HepG2 (cell line): ENCODE data around the gene SPAG9.

Experiments used
- CHD2 ChIP-seq: IDR thresholded peaks from 2 replicates; pipeline ENCODE4 v1.6.1; 2011; ENCODE audit warnings: low read depth, low read length, improper control_type of control experiment
- CTCF ChIP-seq: sonication (generic); formaldehyde crosslinking; IDR thresholded peaks from 2 replicates; pipeline ENCODE4 v1.5.0; 2020; ENCODE audit warnings: mild to moderate bottlenecking, missing genetic modification reagents, moderate library complexity
- GABPA ChIP-seq, 2 experiments: IDR thresholded peaks; 2 replicates each; pipeline ENCODE4 v1.6.1; 2011 to 2016; ENCODE audit warnings: low read depth in 2 of 2, low read length in 1 of 2, missing biosample characterization in 1 of 2, missing genetic modification characterization in 1 of 2
- HNF4A ChIP-seq: sonication (generic); formaldehyde crosslinking; IDR thresholded peaks from 2 replicates; pipeline ENCODE4 v1.4.0; 2020; ENCODE audit warnings: missing genetic modification reagents
- HOXA7 ChIP-seq: sonication (generic); formaldehyde crosslinking; IDR thresholded peaks from 2 replicates; pipeline ENCODE4 v1.8.1; 2022; ENCODE audit warnings: mild to moderate bottlenecking, missing genetic modification reagents, moderate library complexity
- NCOA1 ChIP-seq: sonication (generic); formaldehyde crosslinking; IDR thresholded peaks from 2 replicates; pipeline ENCODE4 v1.9.0; 2021; ENCODE audit warnings: missing genetic modification reagents
- NKX3-1 ChIP-seq: sonication (generic); formaldehyde crosslinking; IDR thresholded peaks from 2 replicates; pipeline ENCODE4 v1.5.0; 2020; ENCODE audit warnings: missing genetic modification reagents
- PCBP2 ChIP-seq: fragments of 200-400 bp; formaldehyde crosslinking; optimal IDR thresholded peaks from 2 replicates; pipeline ENCODE3; 2018; ENCODE audit warnings: low read length, low read depth; ENCODE audit not compliant: poor library complexity, severe bottlenecking
- SIN3A ChIP-seq: IDR thresholded peaks from 2 replicates; pipeline ENCODE4 v1.6.1; 2011; ENCODE audit warnings: low read depth, mild to moderate bottlenecking, control low read depth, low read length, borderline replicate concordance
- TGIF2 ChIP-seq: IDR thresholded peaks from 2 replicates; pipeline ENCODE4 v1.6.1; 2016; ENCODE audit warnings: control low read depth, missing compliant biosample characterization
- TP53 ChIP-seq: sonication (generic); formaldehyde crosslinking; conservative IDR thresholded peaks from 2 replicates; pipeline ENCODE4 v1.4.0; 2020; ENCODE audit warnings: missing genetic modification reagents
- ZNF382 ChIP-seq: sonication (generic); formaldehyde crosslinking; IDR thresholded peaks from 2 replicates; pipeline ENCODE4 v1.5.0; 2020; ENCODE audit warnings: missing genetic modification reagents, mild to moderate bottlenecking, borderline replicate concordance
- ZNF512 ChIP-seq: sonication (generic); formaldehyde crosslinking; IDR thresholded peaks from 2 replicates; pipeline ENCODE4 v1.4.0; 2020; ENCODE audit warnings: mild to moderate bottlenecking, missing genetic modification reagents
- ZNF780A ChIP-seq: sonication (generic); formaldehyde crosslinking; IDR thresholded peaks from 2 replicates; pipeline ENCODE4 v1.8.0; 2022; ENCODE audit warnings: mild to moderate bottlenecking, missing genetic modification reagents, moderate library complexity

- no peak for TF ChIP-seq HNF4A
- TF ChIP-seq ZNF512 (CRISPR knock-in tag) = no peak
- TF ChIP-seq GABPA (IDR thresholded peaks at IDR 0.05; ENCODE audit: low read depth, low read length) = no peak
- no peak for TF ChIP-seq GABPA (CRISPR knock-in tag; IDR thresholded peaks at IDR 0.05; ENCODE audit: low read depth)
- no peak for TF ChIP-seq HOXA7
- TF ChIP-seq CHD2 = no peak
- TF ChIP-seq ZNF780A (CRISPR knock-in tag) = no peak
- no peak for TF ChIP-seq ZNF382 (CRISPR knock-in tag)
- TF ChIP-seq CTCF (CRISPR knock-in tag) = no peak
- TF ChIP-seq SIN3A = no peak
- no peak for TF ChIP-seq TP53
- no peak for TF ChIP-seq TGIF2 (CRISPR knock-in tag)
- no peak for TF ChIP-seq PCBP2
- TF ChIP-seq NCOA1 (CRISPR knock-in tag) = no peak
- TF ChIP-seq NKX3-1 (CRISPR knock-in tag) = no peak
Observed at GRCh38 chr17:50955667-50956120, 165.0 kb downstream of the SPAG9 start.
